Fibroblast of the aortic adventitia (primary cell): ENCODE results near the gene SLC6A4. TPM values are rescaled to one million over a fixed set of nuclear protein-coding genes. Genes with fewer than 3 reads are reported as not detected.

Experiments
- DNase-seq: peaks from one replicate; pipeline ENCODE4 v3.0.0-alpha.2; 2010; ENCODE audit warnings: low read depth
- H3K4me3 ChIP-seq: 2 replicates; pipeline ENCODE4 v1.5.1; 2011; ENCODE audit warnings: low read depth, mild to moderate bottlenecking, control low read depth, low read length, moderate library complexity
- total RNA-seq: library from RNA; depleted of rRNA; stranded (reverse); fragments of >200 nt; gene quantifications from 2 replicates; pipeline ENCODE4 v1.2.3, GENCODE V29; 2012; ENCODE audit warnings: low replicate concordance
- TF ChIP-seq, protein P1 (sequence below): IDR thresholded peaks from 2 replicates; pipeline ENCODE4 v1.5.1; 2011; ENCODE audit warnings: mild to moderate bottlenecking, low read length, control low read depth, inconsistent platforms; ENCODE audit not compliant: insufficient read depth

The SLC6A4 gene
- total RNA-seq, 1 donor, result 23.8 TPM

DNA sequence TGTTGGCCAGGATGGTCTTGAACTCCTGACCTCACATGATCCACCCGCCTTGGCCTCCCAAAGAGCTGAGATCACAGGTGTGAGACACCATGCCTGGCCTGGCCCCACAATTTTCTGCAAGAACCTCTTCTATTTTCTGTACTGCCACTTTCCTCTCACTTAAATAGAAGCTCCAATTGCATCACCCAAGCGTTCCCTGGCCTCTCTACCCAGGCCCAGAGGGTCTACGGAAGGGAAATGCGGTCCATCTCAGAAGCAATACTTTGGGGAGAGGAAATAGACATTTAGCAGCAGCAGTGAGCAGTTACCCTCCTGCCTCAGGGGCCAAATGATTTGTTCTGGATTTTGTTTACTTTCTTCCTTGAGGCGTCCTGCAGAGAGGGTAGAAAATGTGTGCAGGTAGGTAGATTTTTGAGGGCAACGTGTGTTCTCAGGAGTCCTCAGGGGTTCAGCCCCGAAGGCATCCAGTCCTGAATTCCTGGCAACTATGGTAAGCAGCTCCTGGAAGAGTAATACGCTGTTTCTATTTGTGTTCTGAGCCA, 11.0 kb downstream of the SLC6A4 start:
- TF ChIP-seq, protein P1, sequence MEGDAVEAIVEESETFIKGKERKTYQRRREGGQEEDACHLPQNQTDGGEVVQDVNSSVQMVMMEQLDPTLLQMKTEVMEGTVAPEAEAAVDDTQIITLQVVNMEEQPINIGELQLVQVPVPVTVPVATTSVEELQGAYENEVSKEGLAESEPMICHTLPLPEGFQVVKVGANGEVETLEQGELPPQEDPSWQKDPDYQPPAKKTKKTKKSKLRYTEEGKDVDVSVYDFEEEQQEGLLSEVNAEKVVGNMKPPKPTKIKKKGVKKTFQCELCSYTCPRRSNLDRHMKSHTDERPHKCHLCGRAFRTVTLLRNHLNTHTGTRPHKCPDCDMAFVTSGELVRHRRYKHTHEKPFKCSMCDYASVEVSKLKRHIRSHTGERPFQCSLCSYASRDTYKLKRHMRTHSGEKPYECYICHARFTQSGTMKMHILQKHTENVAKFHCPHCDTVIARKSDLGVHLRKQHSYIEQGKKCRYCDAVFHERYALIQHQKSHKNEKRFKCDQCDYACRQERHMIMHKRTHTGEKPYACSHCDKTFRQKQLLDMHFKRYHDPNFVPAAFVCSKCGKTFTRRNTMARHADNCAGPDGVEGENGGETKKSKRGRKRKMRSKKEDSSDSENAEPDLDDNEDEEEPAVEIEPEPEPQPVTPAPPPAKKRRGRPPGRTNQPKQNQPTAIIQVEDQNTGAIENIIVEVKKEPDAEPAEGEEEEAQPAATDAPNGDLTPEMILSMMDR, result no peak
- no peak for DNase-seq
- H3K4me3 ChIP-seq, result no peak overlapping the region

DNA sequence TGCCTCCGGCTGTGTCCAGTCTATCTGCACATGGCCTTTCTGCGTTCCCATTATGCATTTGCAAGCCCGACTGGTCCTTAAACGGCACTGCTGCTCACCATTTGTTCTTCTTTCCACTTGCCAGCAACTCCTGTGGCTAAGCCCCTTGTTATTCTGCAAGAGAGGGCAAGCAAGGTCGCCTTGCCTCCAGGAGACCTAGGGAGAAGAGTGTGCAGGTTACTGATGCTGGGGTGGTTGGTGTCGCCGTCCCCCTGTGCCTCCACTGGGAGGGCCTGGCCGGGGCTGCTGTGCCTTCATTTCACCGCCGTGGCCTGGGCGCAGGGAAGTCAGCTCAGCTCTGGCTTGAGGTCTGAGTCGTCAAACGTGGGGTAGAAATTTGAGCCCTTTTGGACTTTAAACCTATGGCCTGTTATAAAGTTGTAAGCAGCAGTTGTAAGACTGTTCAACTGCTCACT, 12.7 kb downstream of the SLC6A4 start:
- DNase-seq, result no peak
- TF ChIP-seq, protein P1, result no peak

DNA sequence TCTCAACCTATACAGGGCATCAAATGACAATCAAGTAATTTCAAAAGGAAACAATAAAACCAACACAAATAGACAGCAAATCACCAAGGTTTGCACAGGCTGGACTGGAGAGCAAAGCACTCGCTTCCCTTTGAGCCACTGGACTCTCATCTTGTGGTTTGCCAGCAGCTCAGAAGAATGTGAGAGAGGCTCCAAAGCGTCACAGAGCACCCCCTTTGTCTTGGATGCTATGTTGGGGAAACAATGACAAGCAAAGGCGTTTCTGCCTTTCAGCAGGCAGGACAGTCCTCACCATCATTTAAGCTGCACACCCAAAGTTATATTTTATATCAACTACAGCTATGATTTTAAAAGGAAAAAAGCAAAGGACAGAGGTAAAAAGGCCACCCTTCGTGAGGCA, 13.2 kb downstream of the SLC6A4 start:
- TF ChIP-seq, protein P1, result no peak
- DNase-seq, result no peak
- no peak overlapping the region for H3K4me3 ChIP-seq

More for the DNA sequence above, 12.7 kb downstream of the SLC6A4 start:
- H3K4me3 ChIP-seq, result no peak overlapping the region

DNA sequence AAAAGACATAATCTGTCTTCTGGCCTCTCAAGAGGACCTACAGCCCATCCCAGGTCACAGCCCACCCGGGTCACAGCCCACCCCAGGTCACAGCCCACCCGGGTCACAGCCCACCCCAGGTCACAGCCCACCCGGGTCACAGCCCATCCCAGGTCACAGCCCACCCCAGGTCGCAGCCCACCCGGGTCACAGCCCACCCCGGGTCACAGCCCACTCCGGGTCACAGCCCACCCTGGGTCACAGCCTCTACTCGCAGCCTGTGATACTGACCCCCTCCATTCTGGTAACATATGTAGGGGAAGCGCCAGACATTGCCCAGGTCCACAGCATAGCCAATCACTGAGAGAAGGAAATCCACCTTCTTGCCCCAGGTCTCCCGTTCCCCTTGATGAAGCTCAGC, 14.2 kb downstream of the SLC6A4 start:
- TF ChIP-seq, protein P1, result no peak
- no peak overlapping the region for H3K4me3 ChIP-seq
- DNase-seq, result no peak

DNA sequence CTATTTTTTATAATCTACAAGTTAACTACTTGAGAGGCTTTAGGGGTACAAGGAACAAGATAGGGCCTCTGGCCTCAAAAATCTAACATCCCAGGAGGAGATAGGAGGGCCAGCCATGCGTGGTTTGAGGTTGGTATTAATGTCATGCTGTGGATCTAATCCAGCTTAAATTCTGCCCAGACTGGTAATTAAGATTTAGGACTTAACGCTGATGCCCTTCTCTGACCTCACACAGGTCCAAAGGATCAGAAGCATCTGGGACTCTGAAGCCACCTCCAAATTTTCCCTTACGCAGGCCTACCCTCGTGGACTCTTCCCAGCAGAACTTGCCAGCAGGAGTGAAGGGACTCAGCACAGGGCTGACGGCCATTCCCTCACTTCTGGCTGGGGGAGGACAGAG, 15.1 kb downstream of the SLC6A4 start:
- no peak for DNase-seq
- no peak overlapping the region for H3K4me3 ChIP-seq
- TF ChIP-seq, protein P1, result no peak

DNA sequence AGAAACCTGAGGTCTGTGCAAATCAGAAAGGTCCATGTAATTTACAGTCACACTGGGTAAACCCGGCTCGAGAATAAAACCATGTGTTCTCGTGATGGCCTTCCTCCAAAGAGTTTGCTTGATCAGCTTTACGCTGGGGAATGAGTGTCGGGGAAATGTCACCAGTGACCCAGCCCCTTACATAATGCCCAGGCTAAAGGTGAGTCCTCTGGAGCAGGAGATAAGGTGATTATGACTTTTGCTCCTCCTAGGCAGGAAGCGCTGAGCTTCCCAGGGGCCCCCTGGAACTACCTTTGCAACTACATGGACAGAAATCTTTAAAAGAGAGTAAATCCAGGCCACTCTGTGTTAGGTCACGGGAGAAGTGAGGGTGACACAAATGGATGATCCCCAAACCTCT, 15.7 kb downstream of the SLC6A4 start:
- TF ChIP-seq, protein P1, result no peak
- no peak overlapping the region for H3K4me3 ChIP-seq
- DNase-seq, result no peak

DNA sequence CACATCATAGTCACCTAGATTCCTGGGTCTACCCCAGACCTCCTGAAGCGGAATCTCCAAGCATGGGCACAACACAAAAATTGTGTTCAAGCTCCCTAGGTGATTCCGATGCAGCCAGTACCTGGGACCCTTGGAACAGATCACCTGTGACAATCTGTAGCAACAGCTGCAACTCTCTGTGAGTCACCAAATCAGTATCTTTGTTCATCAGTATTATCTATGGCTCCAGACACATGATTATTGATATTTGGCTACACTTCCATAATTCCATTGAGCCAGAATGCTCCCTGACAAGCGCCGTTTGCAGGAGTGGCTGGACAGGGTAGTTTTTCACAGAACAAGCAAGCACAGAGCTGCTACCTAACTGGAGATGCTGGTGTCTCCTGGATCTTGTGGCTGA, 16.2 kb downstream of the SLC6A4 start:
- no peak overlapping the region for H3K4me3 ChIP-seq
- TF ChIP-seq, protein P1, result no peak
- no peak for DNase-seq
